HG03521 (cell line): ENCODE results near the gene TRIM2.
"Not testable (repeated sequence)": the region's sequence is repeated elsewhere in the genome, so short reads cannot be mapped to it uniquely, and the experiment has no call there.

ENCODE experiments used
- ATAC-seq: cut with Tn5 transposase; IDR thresholded peaks from one replicate; pipeline ENCODE4 v1.9.1; 2021; ENCODE audit warnings: mild to moderate bottlenecking, moderate library complexity; ENCODE audit not compliant: unreplicated experiment

Gene TRIM2

GRCh38 chr4:153204247-153204671 lies at the start of gene TRIM2:
Gene TRIM2 (plus strand): TSS chr4:153204443. CDS start chr4:153204531, 88 bp downstream.
- no peak for ATAC-seq

- ATAC-seq = no peak
These were observed 48.6 kb upstream of the TRIM2 start for GRCh38 chr4:153155686-153156085.

GRCh38 chr4:153156263-153156662 lies 48.0 kb upstream of the TRIM2 start:
- no peak for ATAC-seq

GRCh38 chr4:153156721-153157120 lies 47.5 kb upstream of the TRIM2 start:
- no peak for ATAC-seq

- ATAC-seq = no peak
These were observed 45.2 kb upstream of the TRIM2 start for GRCh38 chr4:153159016-153159415.

GRCh38 chr4:153159728-153160221 lies 44.5 kb upstream of the TRIM2 start:
- ATAC-seq = no peak

GRCh38 chr4:153160821-153161220 lies 43.4 kb upstream of the TRIM2 start:
- no peak for ATAC-seq

- no peak for ATAC-seq
These were observed 42.8 kb upstream of the TRIM2 start for GRCh38 chr4:153161226-153161963.

GRCh38 chr4:153165236-153165635 lies 39.0 kb upstream of the TRIM2 start:
- not testable (repeated sequence) for ATAC-seq

- no peak for ATAC-seq
These were observed 37.3 kb upstream of the TRIM2 start for GRCh38 chr4:153166716-153167501.

GRCh38 chr4:153169776-153170175 lies 34.5 kb upstream of the TRIM2 start:
- no peak for ATAC-seq

GRCh38 chr4:153170407-153170806 lies 33.8 kb upstream of the TRIM2 start:
- ATAC-seq = no peak

GRCh38 chr4:153174821-153175567 lies 29.2 kb upstream of the TRIM2 start:
- no peak for ATAC-seq

GRCh38 chr4:153176938-153177337 lies 27.3 kb upstream of the TRIM2 start:
- no peak for ATAC-seq

- no peak for ATAC-seq
These were observed 26.4 kb upstream of the TRIM2 start for GRCh38 chr4:153177841-153178240.

GRCh38 chr4:153179100-153179499 lies 25.1 kb upstream of the TRIM2 start:
- ATAC-seq = no peak

GRCh38 chr4:153181293-153181692 lies 22.9 kb upstream of the TRIM2 start:
- ATAC-seq = no peak

- no peak for ATAC-seq
These were observed 22.5 kb upstream of the TRIM2 start for GRCh38 chr4:153181700-153182099.

- ATAC-seq = no peak
These were observed 21.1 kb upstream of the TRIM2 start for GRCh38 chr4:153183146-153183545.

- no peak for ATAC-seq
These were observed 18.9 kb upstream of the TRIM2 start for GRCh38 chr4:153185331-153185852.
